GM18526 (cell line): Measurements from ENCODE around the gene CRHR2.

Experiments
- POLR2A ChIP-seq: IDR thresholded peaks from 3 replicates; pipeline ENCODE4 v1.6.1; 2011; ENCODE audit not compliant: insufficient read length; ENCODE audit errors: extremely low read depth

The CRHR2 gene

DNA sequence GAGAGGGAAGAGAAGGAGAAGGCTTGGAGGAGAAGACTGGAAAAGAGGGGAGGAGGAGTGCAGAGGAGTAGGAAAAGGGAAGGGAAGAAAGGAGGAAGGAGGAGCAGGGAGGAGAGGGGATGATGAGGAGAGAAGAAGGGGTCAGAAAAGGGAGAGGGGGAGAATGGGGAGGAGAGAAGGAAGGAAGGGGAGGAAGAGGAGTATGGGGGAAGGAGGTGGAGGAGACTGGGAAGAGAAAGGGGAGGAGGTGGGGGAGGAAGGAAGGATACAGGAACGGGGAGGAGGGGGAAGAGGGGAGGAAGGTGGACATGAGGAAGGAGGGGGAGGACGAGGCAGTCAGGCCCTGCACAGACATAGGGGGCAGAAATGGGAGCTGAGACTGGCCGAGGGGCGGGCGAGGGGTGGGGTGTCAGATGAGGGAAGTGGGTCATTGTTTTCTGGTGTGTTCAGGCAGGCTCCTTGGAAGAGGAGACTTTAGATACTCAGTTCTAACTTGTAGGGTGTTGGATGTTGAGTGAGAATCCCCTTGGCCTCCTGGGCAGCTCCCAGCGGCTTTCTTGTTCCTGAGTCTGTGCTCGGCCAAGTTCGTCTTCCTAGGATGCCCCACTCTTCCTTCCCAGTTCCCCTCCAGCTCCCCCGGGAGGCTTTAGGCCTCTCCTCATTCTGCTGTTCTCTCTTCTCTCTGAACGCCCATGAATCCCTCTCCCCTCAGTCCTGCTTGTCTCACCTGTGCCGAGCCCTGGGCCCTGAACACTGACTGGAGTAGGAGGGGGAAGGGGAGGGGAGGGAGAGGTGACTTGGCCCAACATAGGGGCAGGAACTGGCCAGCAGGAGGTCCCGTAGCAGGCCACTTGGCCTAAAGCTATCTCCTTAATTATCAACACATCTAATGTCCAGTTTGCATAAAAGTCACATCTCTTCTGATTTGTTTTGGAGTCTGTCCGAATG lies 12.8 kb upstream of the CRHR2 start:
- TF ChIP-seq POLR2A = no peak

DNA sequence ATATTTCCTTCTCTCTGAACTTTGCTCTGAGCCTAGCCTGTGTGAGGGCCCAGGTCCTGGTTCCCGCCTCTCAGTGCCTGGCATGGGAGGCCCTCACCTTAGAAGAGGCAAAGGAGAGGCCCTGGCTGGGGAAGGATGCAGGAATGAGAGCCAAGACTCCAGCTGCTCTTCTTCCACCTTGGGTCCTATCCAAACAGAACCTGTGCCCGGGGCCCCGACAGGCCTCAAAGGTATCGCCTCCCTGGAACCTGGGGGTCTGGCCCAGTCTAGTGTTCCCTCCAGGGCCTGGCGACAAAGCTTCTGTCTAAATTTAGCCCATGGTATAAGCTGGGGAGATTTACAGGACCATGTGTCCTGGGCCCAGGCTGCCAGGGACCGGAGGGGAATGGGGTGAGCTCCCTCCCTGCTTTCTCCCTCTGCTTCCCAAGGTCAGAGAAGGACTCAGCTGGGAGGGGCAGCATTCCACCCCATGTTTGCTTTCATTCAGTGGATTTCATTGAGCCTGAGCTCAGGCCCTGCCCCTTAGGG lies 12.0 kb upstream of the CRHR2 start:
- TF ChIP-seq POLR2A = no peak

DNA sequence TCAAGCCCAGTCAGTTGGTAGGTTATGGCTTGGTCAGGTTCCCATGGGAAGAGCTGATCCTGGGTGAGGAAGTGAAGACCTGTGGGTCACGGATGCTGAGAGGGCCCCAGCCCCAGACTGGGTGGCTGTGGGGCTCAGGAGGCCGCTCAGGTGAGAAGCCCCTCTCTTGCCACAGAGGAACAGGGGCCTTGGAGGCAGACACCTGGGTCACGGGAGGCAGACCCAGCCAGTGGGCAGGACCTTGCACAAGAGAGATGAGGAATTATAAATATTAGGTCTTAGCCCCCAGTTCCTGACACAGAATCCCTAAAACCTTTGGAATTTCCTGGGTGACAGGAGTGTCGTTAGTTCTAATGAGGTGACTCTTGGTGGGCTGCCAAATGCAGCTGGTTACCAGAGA lies 10.6 kb upstream of the CRHR2 start:
- TF ChIP-seq POLR2A = no peak

DNA sequence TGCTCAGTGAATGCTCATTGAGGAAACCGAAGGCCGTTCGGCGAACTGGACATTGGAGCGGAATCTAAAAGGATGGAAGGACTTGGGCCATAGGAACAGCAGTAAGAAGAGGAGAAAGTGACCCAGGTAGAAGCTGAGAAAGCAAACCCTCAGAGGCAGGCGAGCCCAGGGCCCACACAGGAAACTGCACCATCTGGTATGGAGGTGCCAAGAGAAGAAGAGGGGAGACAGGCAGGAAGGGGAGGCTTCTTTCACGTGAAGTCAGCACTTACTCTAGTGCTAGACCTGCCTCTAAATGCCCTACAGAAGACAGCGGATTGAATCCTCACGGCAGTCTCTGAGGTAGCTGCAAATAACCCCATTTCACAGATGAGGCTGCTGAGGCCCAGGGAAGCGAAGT lies 10.2 kb upstream of the CRHR2 start:
- TF ChIP-seq POLR2A = no peak

DNA sequence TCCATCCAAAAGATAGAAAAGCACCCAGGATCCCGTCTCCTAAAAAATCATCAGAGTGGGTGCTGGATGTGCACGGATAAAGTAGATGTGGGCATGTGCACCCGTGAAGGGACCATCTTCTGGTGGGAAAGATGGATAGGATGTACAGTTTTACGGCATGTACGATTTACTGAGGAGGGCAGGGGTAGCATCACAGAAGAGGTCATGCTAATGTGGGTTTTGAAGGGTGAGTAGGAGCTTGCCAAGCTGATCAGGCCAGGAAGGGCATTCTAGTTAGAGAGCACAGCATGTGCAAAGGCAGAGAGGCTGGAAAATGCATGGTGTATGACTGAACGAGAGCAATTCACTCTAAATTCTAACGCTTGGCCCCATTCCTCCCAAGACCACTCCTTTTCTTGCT lies 7.8 kb upstream of the CRHR2 start:
- TF ChIP-seq POLR2A = no peak

DNA sequence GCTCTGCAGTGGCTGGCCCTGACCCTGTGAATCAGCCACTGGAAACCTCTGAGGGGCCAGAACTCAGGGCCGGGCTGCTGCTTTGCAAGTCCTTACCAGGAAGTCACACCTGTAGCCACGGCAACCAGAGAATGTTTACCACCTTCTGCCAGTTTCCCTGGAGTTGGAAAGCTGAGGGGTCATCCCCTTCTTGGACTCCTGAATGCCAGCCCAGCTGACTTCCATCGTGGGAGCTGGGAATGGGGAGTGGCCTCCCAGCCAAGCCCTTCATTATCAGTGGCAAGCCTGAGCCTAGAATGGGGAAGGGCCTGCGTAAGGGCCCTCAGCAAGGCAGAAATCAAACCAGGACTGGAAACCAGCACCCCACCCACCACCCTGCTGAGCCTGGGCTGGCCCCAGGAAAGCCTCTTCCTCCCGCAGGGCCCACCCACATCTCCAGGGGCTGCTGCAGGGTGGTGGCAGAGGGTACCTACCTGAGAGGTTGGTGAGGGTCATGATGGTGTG lies 6.5 kb upstream of the CRHR2 start:
- TF ChIP-seq POLR2A = no peak

DNA sequence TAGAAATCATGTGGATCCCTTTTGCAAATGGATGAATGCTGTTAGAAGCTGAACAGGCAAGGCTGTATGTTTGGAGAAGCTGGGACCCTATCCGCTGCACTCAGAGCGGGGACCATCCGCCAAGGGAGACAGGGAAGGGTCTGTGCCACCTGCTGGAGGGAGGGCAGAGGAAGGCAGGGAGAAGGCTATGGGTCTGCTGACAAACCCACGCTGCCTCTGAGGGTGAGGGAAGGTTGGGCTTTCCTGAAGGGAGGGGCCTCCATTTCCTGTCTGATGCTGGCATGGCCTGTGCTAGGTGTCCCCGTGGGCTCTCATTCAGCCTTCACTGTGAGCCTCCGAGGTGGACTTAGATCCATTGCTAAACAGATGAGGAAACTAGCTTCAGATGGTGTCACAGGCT lies 5.3 kb upstream of the CRHR2 start:
- no peak for TF ChIP-seq POLR2A

DNA sequence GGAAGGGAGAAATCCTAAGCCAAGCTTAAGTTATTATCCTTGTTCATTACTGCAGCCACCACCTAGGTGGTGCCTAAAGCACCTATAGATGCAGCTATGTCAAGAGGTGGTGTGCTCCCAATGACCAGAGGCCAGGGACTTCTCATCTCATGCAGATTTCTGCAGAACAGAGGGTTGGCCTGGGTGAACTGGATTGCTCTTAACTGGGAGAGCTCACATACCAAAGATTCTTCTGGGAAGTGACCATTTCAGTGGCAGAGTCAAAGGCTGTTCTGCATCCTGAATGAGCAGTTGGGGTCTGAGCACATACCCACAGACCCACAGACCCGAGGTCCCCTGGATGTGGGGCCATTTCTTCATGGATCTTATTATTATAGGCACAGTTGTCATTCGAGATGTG lies 2.1 kb upstream of the CRHR2 start:
- no peak for TF ChIP-seq POLR2A

DNA sequence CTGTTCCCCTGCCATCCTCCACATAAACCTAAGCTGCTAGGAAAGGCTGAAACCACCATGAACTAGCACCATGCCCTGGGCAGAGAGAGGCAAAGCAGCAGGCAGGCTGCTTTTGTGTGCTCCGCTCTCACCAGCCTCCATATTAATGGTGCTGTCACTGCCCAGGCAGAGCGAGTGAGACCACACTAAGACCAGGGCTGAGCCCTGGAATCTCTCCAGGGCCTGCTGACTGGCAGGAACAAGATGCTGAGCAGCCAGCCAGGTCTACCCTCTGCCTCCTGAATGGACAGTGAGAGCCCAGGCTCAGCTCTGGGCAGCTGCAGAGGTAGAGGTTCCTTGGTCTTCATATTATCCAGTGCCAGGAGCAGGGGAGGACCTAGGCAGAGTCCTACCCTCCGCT lies 1.6 kb upstream of the CRHR2 start:
- TF ChIP-seq POLR2A = no peak

DNA sequence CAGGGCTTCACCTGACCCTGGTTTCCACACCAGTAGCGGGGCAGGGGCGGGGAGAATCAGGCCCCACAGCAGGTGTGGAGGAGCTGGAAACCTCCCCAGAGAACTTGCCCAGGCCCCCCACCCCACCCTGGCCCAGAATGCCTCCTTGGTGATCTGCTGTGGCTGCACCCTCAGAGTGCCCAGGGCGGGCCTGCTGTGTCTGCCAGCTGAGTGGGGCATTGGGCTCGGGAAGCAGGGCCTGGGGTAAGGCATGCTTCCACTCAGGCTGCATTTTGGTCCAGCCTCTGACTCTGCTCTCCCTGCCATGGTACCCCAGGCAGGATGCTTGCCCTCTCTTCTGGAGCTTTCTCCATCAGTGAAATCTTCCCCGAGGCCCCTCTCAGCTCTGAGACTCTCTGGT lies 1.1 kb upstream of the CRHR2 start:
- TF ChIP-seq POLR2A = no peak

DNA sequence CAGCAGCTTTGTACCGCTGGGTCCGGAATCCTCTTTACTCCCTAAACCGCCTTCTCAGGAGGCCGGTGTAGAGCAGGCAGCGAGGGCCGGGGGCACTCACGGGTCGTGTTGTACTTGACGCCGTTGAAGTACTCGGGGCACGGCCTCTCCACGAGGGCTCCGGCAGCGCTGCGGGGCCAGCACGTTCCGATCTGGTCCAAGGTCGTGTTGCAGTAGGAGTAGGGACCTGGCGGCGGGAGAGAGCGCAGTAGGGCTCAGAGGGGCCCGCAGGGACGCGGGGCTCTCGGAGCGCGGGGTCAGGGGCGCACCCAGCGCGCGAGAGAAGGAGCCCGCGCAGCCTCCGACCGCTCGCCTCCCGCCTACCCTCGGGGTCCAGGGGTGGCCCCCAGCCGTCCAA lies 443 bp downstream of the CRHR2 start:
- no peak for TF ChIP-seq POLR2A

DNA sequence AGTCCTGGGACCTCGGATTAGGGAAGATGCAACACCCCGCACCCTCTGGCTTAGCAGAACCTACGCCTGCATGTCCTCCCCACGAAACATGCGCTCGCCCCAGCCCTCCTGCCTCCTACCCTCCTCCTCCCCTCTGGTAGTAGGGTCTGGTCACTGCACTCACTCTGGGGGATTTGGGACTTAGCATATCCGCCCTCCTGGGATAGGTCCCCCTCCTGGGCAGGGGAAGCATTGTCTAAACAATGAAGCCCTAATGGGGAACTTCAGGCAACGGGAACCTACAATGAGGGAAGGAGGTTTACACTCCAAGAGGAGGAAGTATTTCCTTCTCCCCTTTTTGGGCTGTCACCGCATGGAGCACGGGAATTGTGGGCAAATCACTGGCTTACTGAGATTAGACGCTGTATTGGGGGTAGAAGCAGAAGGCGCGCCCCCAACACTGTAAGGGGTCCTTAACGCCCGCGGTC lies 892 bp downstream of the CRHR2 start:
- TF ChIP-seq POLR2A = no peak

DNA sequence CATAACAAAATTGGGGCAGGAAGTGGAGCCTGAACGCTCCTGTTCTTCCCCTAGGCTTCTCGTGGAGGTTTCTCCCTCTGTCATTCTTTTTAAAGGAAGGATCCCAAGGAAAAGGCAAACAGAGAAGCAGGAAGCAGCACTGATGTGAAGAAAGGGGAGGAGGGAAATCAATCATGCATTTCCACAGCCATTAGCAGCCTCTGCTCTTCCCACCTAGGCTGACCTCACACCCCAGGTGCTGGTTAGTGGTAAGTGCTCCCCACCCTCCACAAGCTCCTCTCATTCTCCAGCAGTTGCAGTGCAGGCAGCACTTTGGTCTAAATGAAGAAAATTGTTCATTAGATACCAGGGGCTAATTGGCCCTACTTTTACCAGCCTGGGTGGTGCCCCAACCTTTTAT lies 2.6 kb downstream of the CRHR2 start:
- TF ChIP-seq POLR2A = no peak

DNA sequence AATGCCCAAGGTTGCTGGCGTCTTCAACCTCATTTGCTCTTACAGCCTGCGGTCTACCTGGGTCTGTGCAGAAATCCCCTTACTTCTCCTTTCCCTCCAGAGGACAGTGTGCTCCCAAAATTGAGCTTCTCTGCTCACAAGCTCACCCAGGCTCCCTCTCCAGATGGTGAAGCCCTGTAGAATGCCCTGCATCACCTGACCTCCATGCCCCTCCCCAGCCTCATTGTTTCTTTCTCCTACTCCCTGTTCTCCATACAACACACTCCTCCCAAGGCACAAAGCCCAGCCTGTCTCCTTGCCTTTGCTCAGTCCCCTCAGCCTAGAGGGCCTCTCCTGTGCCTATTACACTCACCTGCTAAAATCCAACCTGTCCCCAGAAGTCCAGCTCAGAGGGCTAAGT lies 3.5 kb downstream of the CRHR2 start:
- TF ChIP-seq POLR2A = no peak

DNA sequence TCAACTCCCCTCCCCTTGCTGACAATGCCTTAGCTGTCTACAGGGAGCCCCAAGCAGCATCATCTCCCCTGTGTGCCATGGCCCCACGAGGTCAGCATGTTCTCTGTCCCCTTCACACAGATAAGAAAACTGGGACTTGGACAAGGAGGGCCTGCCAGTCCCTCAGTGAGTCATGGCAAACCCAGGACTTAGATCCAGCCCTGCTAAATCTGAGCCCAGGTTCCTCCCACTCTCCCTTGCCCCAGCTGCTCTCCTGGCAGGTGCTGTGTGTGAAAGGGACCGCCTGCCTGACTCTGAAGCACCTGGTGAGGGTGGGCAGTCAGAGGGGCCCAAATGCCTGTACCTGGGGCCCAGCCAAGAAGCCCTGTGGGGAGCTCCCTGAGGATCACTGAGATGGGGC lies 7.4 kb downstream of the CRHR2 start:
- TF ChIP-seq POLR2A = no peak

DNA sequence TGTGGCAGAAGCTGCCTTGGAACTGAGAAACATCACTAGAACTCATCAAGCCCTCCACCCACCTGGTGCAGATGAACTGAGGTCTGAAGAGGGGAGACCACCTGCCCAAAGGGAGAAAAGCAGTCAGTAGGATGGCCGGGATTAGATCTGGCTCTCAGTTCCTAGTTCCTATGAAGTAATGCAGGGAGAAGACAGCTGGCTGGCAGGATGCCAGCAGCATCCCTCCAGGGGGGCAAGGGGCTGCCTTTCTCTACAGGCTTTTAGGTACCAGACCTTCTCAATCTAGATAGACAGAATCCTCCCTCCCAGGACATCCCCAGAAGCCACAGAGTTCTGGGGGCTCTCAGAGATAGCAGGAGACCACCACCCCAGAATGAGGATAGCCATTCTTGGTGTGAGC lies 7.8 kb downstream of the CRHR2 start:
- TF ChIP-seq POLR2A = no peak

DNA sequence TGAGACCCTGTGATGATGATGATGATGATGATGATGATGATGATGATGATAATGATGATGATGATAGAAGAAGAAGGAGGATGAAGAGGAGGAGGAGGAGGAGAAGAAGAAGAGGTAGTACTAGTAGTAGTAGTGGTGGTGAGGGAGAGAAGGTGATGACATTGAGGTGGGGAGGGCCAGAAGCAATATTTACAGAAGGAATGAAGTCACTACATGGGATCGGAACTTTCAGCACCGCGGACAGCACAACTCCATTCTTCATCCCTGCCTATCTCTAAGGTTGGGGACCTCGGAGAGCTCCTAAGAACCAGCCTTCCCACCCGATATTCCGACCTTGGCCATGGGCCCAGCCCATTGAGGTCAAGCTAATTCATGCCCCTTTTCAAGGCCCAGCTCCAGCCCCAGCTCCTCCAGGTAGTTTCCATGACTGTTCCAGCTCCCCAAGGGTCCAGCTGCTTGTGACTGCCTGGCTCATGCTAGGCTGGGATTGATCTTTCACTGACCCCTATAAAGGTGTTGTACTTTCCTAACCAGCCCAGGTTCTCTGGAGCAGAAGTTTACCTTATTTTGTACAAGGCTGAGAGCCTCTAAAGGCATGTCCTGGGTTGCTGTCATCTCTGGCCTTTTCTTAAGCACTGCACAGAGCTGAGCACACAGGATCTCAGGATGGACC lies 10.3 kb downstream of the CRHR2 start:
- TF ChIP-seq POLR2A = no peak

DNA sequence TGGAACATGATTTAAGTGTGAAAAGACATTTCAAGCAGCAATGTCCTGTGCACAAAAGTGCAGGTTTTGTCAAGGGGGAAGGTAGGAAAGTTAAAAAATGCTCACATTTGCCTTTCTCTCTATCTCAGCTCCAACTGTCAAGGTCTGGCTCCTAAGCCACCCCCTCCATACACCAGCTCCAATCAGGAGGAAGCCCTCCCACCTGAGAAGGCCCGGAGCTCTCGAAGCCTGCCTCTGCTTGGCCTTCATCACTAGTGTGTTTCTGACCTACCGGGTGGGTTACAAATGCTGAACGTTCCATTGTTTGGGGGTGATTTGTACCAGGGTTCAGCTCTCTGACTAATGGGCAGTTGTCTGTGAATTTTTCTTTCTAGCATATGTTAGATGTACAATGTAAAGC lies 14.2 kb downstream of the CRHR2 start:
- no peak for TF ChIP-seq POLR2A
